GM12801 (cell line): ENCODE measurements around the gene FBXL17.

ENCODE experiments used
- CTCF ChIP-seq: IDR thresholded peaks from one replicate; pipeline ENCODE4 v1.5.1; 2011; ENCODE audit warnings: control low read depth; ENCODE audit not compliant: insufficient read length; ENCODE audit errors: extremely low read depth

The FBXL17 gene

GRCh38 chr5:108381350-108381953, 446 bp downstream of the FBXL17 start:
- TF ChIP-seq CTCF, result no peak

GRCh38 chr5:108380531-108381349, 1.2 kb downstream of the FBXL17 start:
- TF ChIP-seq CTCF, result no peak

- TF ChIP-seq CTCF, result no peak
Measured at GRCh38 chr5:108379722-108380530, 2.0 kb downstream of the FBXL17 start.

- no peak for TF ChIP-seq CTCF
Measured at GRCh38 chr5:108375768-108376167, 6.1 kb downstream of the FBXL17 start.

GRCh38 chr5:108373426-108373825, 8.5 kb downstream of the FBXL17 start:
- no peak for TF ChIP-seq CTCF

GRCh38 chr5:108372369-108372768, 9.5 kb downstream of the FBXL17 start:
- no peak for TF ChIP-seq CTCF

- TF ChIP-seq CTCF, result no peak
Measured at GRCh38 chr5:108371263-108371662, 10.6 kb downstream of the FBXL17 start.
